GM12801 (cell line): ENCODE measurements around the gene SGO2.

Experiments used
- CTCF ChIP-seq: IDR thresholded peaks from one replicate; pipeline ENCODE4 v1.5.1; 2011; ENCODE audit warnings: control low read depth; ENCODE audit not compliant: insufficient read length; ENCODE audit errors: extremely low read depth

SGO2 gene

GRCh38 chr2:200484934-200485333 lies 41.1 kb upstream of the SGO2 start:
- no peak for TF ChIP-seq CTCF

GRCh38 chr2:200486529-200486928 lies 39.5 kb upstream of the SGO2 start:
- TF ChIP-seq CTCF = no peak

GRCh38 chr2:200488169-200488568 lies 37.8 kb upstream of the SGO2 start:
- no peak for TF ChIP-seq CTCF

GRCh38 chr2:200490001-200490400 lies 36.0 kb upstream of the SGO2 start:
- TF ChIP-seq CTCF = no peak

- TF ChIP-seq CTCF = no peak
These were observed 33.4 kb upstream of the SGO2 start for GRCh38 chr2:200492656-200493055.

GRCh38 chr2:200494048-200494447 lies 32.0 kb upstream of the SGO2 start:
- TF ChIP-seq CTCF = no peak

- TF ChIP-seq CTCF = no peak
These were observed 29.3 kb upstream of the SGO2 start for GRCh38 chr2:200496696-200497095.
